ENCODE data around the gene MLANA.

- TF ChIP-seq POLR2AphosphoS5 (IDR thresholded peaks at IDR 0.05) (no peak), POLR2A (IDR thresholded peaks at IDR 0.05) (no peak)
These were observed 9.9 kb downstream of the MLANA start for GRCh38 chr9:5900622-5901021.

All from spleen (tissue), 3 donors.